Body of pancreas (tissue), 4 donors: Measurements from ENCODE around the gene KREMEN2.

Source experiments
- CTCF ChIP-seq, 7 experiments: fragments of 450-650 bp in 4 of 7; fragments of 200-600 bp in 3 of 7; sonication (generic) in 3 of 7; IDR thresholded peaks; one replicate each; pipeline ENCODE4 v1.5.1; 2016 to 2019; ENCODE audit warnings: antibody characterized with exemption in 7 of 7
- POLR2A ChIP-seq, 3 donors: fragments of 450-650 bp; IDR thresholded peaks; one replicate each; pipeline ENCODE4 v1.6.1; 2016; ENCODE audit warnings: antibody characterized with exemption in 3 of 3, mild to moderate bottlenecking in 2 of 3

- no peak for TF ChIP-seq CTCF (IDR thresholded peaks at IDR 0.05)
- peak in 2 of 3 donors; percentile 39 to 49 for TF ChIP-seq POLR2A (IDR thresholded peaks at IDR 0.05)
These were observed 43.2 kb downstream of the KREMEN2 start for GRCh38 chr16:3007059-3007956.
